Neural cell (in vitro differentiated cells): ENCODE data around the gene PRKCE. TPM values are rescaled to one million over a fixed set of nuclear protein-coding genes. Genes with fewer than 3 reads are reported as not detected.

Experiments used
- H2AFZ ChIP-seq: fragments of 200-600, 300-800 bp; sonication (generic), shearing (Covaris generic); 2 replicates; pipeline ENCODE4 v1.6.0; 2014; ENCODE audit warnings: low read depth, mild to moderate bottlenecking, antibody characterized with exemption, low read length, moderate library complexity
- H3F3A ChIP-seq: fragments of 200-600 bp; shearing (Covaris generic); 2 replicates; pipeline ENCODE4 v1.6.1; 2016; ENCODE audit warnings: mild to moderate bottlenecking, moderate library complexity, mixed read lengths, antibody characterized with exemption, low read length; ENCODE audit not compliant: insufficient read depth, poor library complexity, severe bottlenecking
- H3K27ac ChIP-seq: fragments of 200-600, 300-800 bp; sonication (generic), shearing (Covaris generic); 2 replicates; pipeline ENCODE4 v1.5.1; 2014; ENCODE audit warnings: mild to moderate bottlenecking, low read length, moderate library complexity
- H3K27me3 ChIP-seq: fragments of 300-800, 200-600 bp; sonication (generic), shearing (Covaris generic); 2 replicates; pipeline ENCODE4 v1.6.0; 2014; ENCODE audit warnings: mild to moderate bottlenecking, low read depth, low read length, moderate library complexity; ENCODE audit not compliant: insufficient read depth
- H3K36me3 ChIP-seq: fragments of 300-800, 200-600 bp; sonication (generic), shearing (Covaris generic); 2 replicates; pipeline ENCODE4 v1.5.1; 2014; ENCODE audit warnings: mild to moderate bottlenecking, antibody characterized with exemption, low read length, moderate library complexity; ENCODE audit not compliant: insufficient read depth
- H3K4me2 ChIP-seq: fragments of 300-800, 200-600 bp; sonication (generic), shearing (Covaris generic); 2 replicates; pipeline ENCODE4 v1.6.0; 2014; ENCODE audit warnings: mild to moderate bottlenecking, low read length
- H3K4me3 ChIP-seq: fragments of 300-800, 200-600 bp; sonication (generic), shearing (Covaris generic); 2 replicates; pipeline ENCODE4 v1.5.1; 2014; ENCODE audit warnings: mild to moderate bottlenecking, low read length, moderate library complexity
- H3K79me2 ChIP-seq: fragments of 200-600 bp; shearing (Covaris generic); replicated peaks from 2 replicates; pipeline ENCODE4 v1.6.0; 2014; ENCODE audit warnings: mild to moderate bottlenecking, low read length, moderate library complexity; ENCODE audit not compliant: insufficient read depth
- H3K9ac ChIP-seq: fragments of 300-800, 200-600 bp; sonication (generic), shearing (Covaris generic); 2 replicates; pipeline ENCODE4 v1.6.1; 2016; ENCODE audit warnings: mild to moderate bottlenecking, low read length, mixed read lengths
- H3K9me2 ChIP-seq: fragments of 200-600 bp; shearing (Covaris generic); 2 replicates; pipeline ENCODE4 v1.6.1; 2016; ENCODE audit warnings: mild to moderate bottlenecking, low read length, mixed read lengths; ENCODE audit not compliant: insufficient read depth
- H3K9me3 ChIP-seq: fragments of 200-600, 300-800 bp; sonication (generic), shearing (Covaris generic); 2 replicates; pipeline ENCODE4 v1.6.1; 2016; ENCODE audit warnings: mild to moderate bottlenecking, mixed run types, low read length, moderate library complexity, mixed read lengths
- H4K20me1 ChIP-seq: fragments of 200-600 bp; shearing (Covaris generic); 2 replicates; pipeline ENCODE4 v1.6.1; 2016; ENCODE audit warnings: mild to moderate bottlenecking, mixed run types; ENCODE audit not compliant: insufficient read depth
- CTCF ChIP-seq: fragments of 450-650 bp; IDR thresholded peaks from 2 replicates; pipeline ENCODE4 v1.5.1; 2014; ENCODE audit warnings: antibody characterized with exemption, mild to moderate bottlenecking, moderate library complexity; ENCODE audit not compliant: poor library complexity, severe bottlenecking
- EP300 ChIP-seq: fragments of 450-650 bp; conservative IDR thresholded peaks from 2 replicates; pipeline ENCODE4 v1.6.1; 2014; ENCODE audit warnings: antibody characterized with exemption, mild to moderate bottlenecking, moderate library complexity; ENCODE audit not compliant: poor library complexity, severe bottlenecking
- EZH2 ChIP-seq: fragments of 200-600, 300-800 bp; shearing (Covaris generic), sonication (generic); IDR thresholded peaks from 2 replicates; pipeline ENCODE4 v1.6.1; 2014; ENCODE audit warnings: antibody characterized with exemption, low read length, borderline replicate concordance, mild to moderate bottlenecking; ENCODE audit not compliant: insufficient read depth, poor library complexity, severe bottlenecking
- MXI1 ChIP-seq: fragments of 450-650 bp; conservative IDR thresholded peaks from 2 replicates; pipeline ENCODE4 v1.6.1; 2014; ENCODE audit warnings: antibody characterized with exemption, mild to moderate bottlenecking; ENCODE audit not compliant: poor library complexity, severe bottlenecking
- POLR2AphosphoS5 ChIP-seq: IDR thresholded peaks from 2 replicates; pipeline ENCODE4 v1.6.1; 2012
- RAD21 ChIP-seq: fragments of 450-650 bp; conservative IDR thresholded peaks from 2 replicates; pipeline ENCODE4 v1.6.1; 2014; ENCODE audit warnings: antibody characterized with exemption, mild to moderate bottlenecking, moderate library complexity
- REST ChIP-seq: IDR thresholded peaks from 2 replicates; pipeline ENCODE4 v1.6.1; 2012; ENCODE audit warnings: borderline replicate concordance
- SMC3 ChIP-seq: fragments of 450-650 bp; conservative IDR thresholded peaks from 2 replicates; pipeline ENCODE4 v1.6.1; 2014; ENCODE audit warnings: antibody characterized with exemption, mild to moderate bottlenecking, moderate library complexity; ENCODE audit not compliant: poor library complexity
- TAF1 ChIP-seq: IDR thresholded peaks from 2 replicates; pipeline ENCODE4 v1.6.1; 2012; ENCODE audit warnings: low read depth
- polyA plus RNA-seq: library from polyadenylated mRNA; depleted of rRNA; stranded (reverse); fragments of >200 nt; gene quantifications from 2 replicates; pipeline ENCODE4 v1.2.3, GENCODE V29; 2014

PRKCE gene
- polyA plus RNA-seq, 1 donor from 2014 or later, result 5.4 TPM

GRCh38 chr2:45649858-45650811, 1.3 kb upstream of the PRKCE start:
- TF ChIP-seq RAD21, result no peak
- H4K20me1 ChIP-seq, result no peaks in the 10 kb centered on the region
- no peak overlapping the region for H3K27ac ChIP-seq
- peak overlapping the region; percentile 74 for H3K9ac ChIP-seq
- peaks cover 41% of the 10 kb centered on the region for H3K27me3 ChIP-seq
- peak overlapping the region; percentile 90 for H3K4me3 ChIP-seq
- H3K9me2 ChIP-seq, result no peaks in the 10 kb centered on the region
- H3K36me3 ChIP-seq, result no peaks in the 10 kb centered on the region
- H3F3A ChIP-seq, result no peaks in the 10 kb centered on the region
- no peak overlapping the region for H2AFZ ChIP-seq
- H3K79me2 ChIP-seq, result no peaks in the 10 kb centered on the region
- H3K4me2 ChIP-seq, result peak overlapping the region; percentile 66
- no peaks in the 10 kb centered on the region for H3K9me3 ChIP-seq

- Histone ChIP-seq H3K27me3 (peaks cover 41% of the 10 kb centered on the region), H3K27ac (no peak overlapping the region), H3F3A (no peaks in the 10 kb centered on the region), H3K4me2 (peak overlapping the region; percentile 66), H4K20me1 (no peaks in the 10 kb centered on the region), H3K9ac (peak overlapping the region; percentile 74), H3K9me2 (no peaks in the 10 kb centered on the region), H3K9me3 (no peaks in the 10 kb centered on the region), H3K36me3 (no peaks in the 10 kb centered on the region), H3K4me3 (peak overlapping the region; percentile 90), H2AFZ (no peak overlapping the region), H3K79me2 (no peaks in the 10 kb centered on the region)
- TF ChIP-seq MXI1 (peak; percentile 46), CTCF (peak; percentile 62), SMC3 (peak; percentile 59), REST (no peak), POLR2AphosphoS5 (peak; percentile 84), RAD21 (peak; percentile 50), EP300 (peak; percentile 66), EZH2 (no peak), TAF1 (no peak)
Measured at GRCh38 chr2:45650851-45651414, 542 bp upstream of the PRKCE start.
